Measurements from ENCODE around the gene SYNGR1. TPM values are rescaled to one million over a fixed set of nuclear protein-coding genes. Genes with fewer than 3 reads are reported as not detected.
"Not testable (repeated sequence)": the region's sequence is repeated elsewhere in the genome, so short reads cannot be mapped to it uniquely, and the experiment has no call there.

SYNGR1 gene
- total RNA-seq, 1 donor from 2014 or later, result 20.0 TPM

GRCh38 chr22:39317084-39317774, 32.6 kb upstream of the SYNGR1 start:
- DNase-seq, result no peak

- no peak for DNase-seq
Measured at GRCh38 chr22:39317775-39318506, 31.9 kb upstream of the SYNGR1 start.

- no peak for DNase-seq
Measured at GRCh38 chr22:39318507-39319283, 31.1 kb upstream of the SYNGR1 start.

GRCh38 chr22:39319284-39320022, 30.3 kb upstream of the SYNGR1 start, which contains the start of gene RPL3:
Gene RPL3, minus strand, starts transcription at chr22:39319623. Its CDS starts 26 bp downstream, at chr22:39319597.
- peak; percentile 100 for DNase-seq

GRCh38 chr22:39320616-39321029, 29.2 kb upstream of the SYNGR1 start:
- DNase-seq, result not testable (repeated sequence)

GRCh38 chr22:39325392-39325932, 24.3 kb upstream of the SYNGR1 start:
- DNase-seq, result no peak

- DNase-seq, result no peak
Measured at GRCh38 chr22:39327995-39328754, 21.6 kb upstream of the SYNGR1 start.

GRCh38 chr22:39330553-39330952, 19.2 kb upstream of the SYNGR1 start:
- not testable (repeated sequence) for DNase-seq

- no peak for DNase-seq
Measured at GRCh38 chr22:39332441-39333064, 17.2 kb upstream of the SYNGR1 start.

GRCh38 chr22:39336411-39336810, 13.4 kb upstream of the SYNGR1 start:
- no peak for DNase-seq

- DNase-seq, result not testable (repeated sequence)
Measured at GRCh38 chr22:39339775-39340174, 10.0 kb upstream of the SYNGR1 start.

- no peak for DNase-seq
Measured at GRCh38 chr22:39341179-39341578, 8.6 kb upstream of the SYNGR1 start.

- DNase-seq, result peak; percentile 81
Measured at GRCh38 chr22:39343259-39344045, 6.3 kb upstream of the SYNGR1 start.

- DNase-seq, result no peak
Measured at GRCh38 chr22:39344046-39344390, 5.8 kb upstream of the SYNGR1 start.

- no peak for DNase-seq
Measured at GRCh38 chr22:39345231-39345630, 4.6 kb upstream of the SYNGR1 start.

- peak; percentile 58 for DNase-seq
Measured at GRCh38 chr22:39348909-39349505, 784 bp upstream of the SYNGR1 start.

GRCh38 chr22:39349506-39349966, 255 bp upstream of the SYNGR1 start:
- peak; percentile 71 for DNase-seq

- no peak for DNase-seq
Measured at GRCh38 chr22:39350757-39351688, 1.2 kb downstream of the SYNGR1 start.
